GM19328 (cell line): Measurements from ENCODE around the gene TBCE.

ENCODE experiments used
- ATAC-seq: cut with Tn5 transposase; IDR thresholded peaks from one replicate; pipeline ENCODE4 v1.9.1; 2021; ENCODE audit warnings: mild to moderate bottlenecking, moderate library complexity; ENCODE audit not compliant: unreplicated experiment

TBCE gene

DNA sequence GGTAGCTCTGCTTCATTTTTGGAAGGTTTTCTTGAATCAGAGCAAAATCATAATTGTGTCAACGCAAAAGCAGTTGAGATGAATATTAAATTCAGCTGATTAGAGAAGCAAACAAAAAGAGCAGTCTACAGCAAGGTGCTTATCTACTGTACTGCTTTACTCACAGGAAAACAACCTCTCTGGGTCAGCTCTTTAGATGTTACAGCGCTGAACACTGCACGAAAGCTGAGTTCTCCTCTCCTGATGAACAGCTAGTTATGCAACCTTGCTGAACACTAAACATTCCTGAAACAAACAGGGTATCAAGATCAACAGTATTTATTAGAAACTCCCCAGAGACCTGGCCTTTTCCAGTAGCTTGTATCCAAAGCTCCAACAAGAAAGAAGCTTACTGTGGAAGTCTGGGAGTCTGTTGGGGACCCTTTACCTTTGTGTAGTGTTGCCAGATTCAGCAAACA lies 41.3 kb downstream of the TBCE start:
- no peak for ATAC-seq

- no peak for ATAC-seq
These were observed 42.0 kb downstream of the TBCE start for GRCh38 chr1:235409042-235409820.

DNA sequence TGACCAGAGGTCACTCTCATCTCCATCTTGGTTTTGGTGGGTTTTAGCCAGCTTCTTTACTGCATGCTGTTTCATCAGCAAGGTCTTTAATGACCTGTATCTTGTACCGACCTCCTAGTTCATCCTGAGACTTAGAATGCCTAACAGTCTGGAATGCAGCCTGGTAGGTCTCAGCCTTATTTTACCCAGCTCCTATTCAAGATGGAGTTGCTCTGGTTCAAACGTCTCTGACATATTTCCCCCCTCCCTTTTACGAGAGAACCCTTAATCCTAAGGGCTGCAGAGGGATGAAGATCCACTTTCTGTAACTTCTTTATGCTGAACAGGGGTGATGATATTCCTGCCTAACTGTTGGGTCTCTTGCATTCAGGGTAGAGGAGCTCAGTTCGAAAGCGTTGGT lies 43.2 kb downstream of the TBCE start:
- ATAC-seq, result no peak

DNA sequence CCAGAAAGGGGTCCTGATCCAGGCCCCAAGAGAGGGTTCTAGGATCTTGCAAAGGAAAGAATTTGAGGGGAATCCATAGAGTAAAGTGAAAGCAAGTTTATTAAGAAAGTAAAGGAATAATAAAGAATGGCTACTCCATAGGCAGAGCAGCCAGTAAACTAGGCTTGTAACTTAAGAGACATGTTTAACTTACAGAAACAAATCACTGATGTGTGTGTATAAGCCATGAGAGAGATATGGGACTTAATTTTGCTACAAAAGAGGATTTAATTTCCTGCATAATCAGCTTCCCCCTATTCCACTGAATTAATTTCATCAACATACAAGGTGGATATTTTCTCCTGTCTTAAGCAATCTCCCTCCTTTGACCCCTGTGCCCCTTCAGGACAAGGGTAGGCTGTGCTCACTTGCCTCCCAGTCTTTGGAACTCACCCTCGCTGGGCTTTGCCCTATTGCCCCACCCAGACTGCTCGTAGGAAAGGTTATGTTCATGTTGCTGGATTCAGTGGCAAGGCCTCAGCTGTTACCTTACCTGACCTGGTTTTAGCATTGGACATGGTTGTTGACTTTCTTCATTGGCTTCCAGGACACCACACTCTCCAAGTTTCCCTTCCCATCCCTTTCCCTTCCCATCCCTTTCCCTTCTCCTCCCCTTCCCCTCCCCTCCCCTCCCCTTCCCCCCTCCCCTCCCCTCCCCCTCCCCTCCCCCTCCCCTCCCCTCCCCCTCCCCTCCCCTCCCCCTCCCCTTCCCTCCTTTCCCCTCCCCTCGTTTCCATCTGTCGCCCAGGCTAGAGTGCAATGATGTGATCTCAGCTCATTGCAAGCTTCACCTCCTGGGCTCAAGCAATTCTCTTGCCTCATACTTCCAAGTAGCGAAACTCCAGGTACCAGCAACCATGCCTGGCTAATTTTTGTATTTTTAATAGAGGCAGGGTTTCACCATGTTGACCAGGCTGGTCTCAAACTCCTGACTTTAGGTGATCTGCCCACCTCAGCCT lies 44.6 kb downstream of the TBCE start:
- no peak for ATAC-seq

DNA sequence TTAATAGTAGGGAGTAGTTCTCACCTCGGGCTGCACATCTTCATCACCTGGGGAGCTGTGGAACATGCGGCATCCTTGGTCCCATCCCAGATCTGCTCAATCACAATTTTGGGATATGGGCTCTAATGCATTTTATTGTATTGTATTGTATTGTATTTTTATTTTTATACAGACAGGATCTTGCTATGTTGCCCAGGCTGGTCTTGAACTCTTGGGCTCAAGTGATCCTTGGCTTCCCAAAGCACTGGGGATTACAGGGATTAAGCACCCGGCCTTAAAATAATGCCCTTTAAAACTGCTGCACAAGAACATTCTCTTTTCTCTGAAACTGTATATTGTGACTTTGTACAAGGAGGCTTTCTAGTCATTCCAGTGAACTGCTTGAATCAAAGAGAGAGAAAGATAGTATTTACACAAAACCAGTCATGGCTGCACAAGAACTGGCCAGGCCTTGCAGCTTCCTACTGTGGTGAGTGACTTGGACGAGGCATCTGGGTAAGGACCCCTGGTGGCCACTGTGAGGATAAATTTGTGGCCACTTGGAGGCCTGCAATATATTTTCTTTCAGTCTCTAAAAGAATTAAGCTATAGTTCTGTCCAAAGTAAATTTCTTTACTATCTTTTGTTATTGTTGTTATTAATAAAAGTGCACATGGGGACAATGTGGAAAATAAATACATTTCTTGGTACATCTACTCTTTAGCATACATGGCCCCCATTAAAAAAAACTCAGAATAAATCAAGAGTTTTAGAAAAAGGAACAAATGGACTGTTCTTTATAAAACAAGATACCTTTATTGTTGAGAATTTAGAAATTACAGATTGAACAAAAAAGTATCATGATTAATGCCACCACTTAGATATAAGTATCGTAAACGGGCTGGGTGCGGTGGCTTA lies 48.0 kb downstream of the TBCE start:
- peak; percentile 73 for ATAC-seq

DNA sequence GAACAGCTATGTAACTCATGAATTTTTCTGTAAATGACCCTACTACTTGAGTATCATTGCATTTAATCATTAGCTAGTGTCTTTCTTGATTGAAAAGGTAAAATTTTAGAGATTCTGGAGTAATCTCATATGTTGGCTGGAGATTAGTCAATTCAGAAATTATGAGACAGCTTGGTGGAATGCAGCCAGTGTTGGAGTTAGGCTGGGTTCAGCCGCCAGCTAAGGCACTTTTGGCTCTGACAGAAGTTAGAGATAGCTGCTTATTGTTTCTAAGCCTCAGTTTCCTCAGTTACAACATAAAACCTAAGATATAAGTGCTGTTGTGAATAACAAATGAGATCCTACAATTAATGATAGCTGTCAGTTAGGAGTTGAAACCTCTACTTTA lies 49.4 kb downstream of the TBCE start:
- no peak for ATAC-seq

GRCh38 chr1:235417086-235417697 lies 50.0 kb downstream of the TBCE start:
- no peak for ATAC-seq

GRCh38 chr1:235421751-235422150 lies 54.5 kb downstream of the TBCE start:
- ATAC-seq, result no peak

GRCh38 chr1:235423214-235423652 lies 56.0 kb downstream of the TBCE start:
- ATAC-seq, result no peak

GRCh38 chr1:235424092-235424491 lies 56.9 kb downstream of the TBCE start:
- no peak for ATAC-seq

DNA sequence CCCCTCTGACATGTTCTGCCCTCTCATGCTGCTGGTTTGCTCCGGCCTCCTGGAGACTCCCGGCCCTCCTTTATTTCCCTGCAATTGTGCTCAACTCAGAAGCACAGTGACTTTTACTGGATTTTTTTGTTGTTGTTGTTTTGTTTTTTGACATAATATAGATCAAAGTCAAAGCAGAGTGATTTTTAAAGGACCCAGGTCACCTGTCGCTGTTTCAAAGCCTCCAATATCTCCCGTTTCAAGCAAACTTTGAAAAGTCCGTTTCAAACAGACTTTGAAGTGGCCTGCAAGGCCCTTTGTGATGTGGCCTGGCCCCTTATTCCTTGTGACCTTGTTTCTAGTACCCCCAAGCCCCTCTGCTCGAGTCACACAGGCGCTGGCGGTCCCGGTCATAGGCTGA lies 58.1 kb downstream of the TBCE start:
- ATAC-seq, result no peak

DNA sequence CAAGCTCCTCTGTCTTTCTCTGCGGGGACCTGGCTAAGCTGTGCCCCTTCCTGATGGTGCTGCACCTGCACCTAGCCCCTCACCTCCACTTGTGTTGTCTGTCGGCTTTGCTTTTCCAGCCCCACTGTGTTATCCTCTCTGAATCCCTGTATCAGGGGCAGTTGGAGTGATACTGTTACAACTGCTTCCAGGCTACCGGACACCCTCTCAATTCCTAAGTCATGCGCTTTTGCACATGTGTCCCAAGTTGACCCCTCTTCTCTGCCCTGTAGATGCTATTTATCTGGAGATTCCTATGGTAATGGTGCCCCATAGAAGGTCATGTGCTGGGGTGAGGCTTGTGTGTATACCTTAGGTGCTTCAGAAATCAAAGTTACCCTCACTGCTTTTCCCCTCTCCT lies 58.9 kb downstream of the TBCE start:
- ATAC-seq, result no peak

- no peak for ATAC-seq
These were observed 59.5 kb downstream of the TBCE start for GRCh38 chr1:235426680-235427079.

DNA sequence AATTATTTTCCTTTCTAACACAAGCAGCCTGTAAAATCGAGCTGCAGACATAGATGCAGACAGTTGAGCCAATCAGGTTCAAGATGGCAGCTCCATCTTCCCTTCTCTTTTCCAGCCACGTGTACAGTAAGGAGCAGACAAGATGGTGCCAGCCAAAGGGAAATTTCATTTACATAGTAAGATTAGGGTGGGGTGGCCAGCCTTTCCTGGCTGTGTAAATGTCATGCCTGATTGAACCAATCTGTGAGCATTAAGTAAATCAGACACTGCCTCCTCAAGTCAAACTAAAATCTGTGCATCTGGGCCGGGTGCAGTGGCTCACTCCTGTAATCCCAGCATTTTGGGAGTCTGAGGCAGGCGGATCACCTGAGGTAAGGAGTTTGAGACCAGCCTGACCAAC lies 60.2 kb downstream of the TBCE start:
- no peak for ATAC-seq

DNA sequence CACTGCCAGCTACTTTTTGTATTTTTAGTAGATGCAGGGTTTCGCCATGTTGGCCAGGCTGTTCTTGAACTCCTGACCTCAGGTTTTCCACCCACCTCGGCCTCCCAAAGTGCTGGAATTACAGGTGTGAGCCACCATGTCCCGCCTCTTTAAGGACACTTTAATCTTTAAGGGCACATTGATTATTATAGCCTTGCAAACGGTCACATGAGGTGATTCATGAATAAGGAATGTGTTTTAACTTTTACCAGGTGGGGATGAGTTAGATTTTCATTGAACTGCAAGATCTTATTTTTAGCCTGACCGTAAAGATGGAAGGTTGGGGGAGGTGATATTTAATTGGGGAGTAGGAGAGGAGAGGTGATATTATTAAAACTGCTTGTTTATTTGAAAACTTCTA lies 61.9 kb downstream of the TBCE start:
- no peak for ATAC-seq

DNA sequence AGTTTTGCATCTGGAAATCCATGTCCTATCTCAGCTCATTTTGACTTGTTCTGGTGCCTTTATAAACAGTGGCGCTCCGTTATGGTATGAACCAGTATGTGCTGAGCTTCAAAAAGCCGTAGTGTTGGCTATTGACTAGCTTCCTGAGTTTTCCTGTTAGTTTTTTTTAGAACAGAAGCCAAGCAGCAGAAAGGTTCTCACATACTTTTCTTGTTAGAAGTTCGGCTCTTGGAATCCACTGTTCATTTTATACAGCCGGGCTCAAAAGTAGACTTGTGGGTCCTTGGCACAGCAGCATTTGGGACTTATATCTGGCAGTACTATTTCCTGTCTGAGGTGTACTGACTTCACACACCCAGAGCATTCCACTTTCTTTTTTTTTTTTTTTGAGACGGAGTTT lies 63.8 kb downstream of the TBCE start:
- no peak for ATAC-seq

DNA sequence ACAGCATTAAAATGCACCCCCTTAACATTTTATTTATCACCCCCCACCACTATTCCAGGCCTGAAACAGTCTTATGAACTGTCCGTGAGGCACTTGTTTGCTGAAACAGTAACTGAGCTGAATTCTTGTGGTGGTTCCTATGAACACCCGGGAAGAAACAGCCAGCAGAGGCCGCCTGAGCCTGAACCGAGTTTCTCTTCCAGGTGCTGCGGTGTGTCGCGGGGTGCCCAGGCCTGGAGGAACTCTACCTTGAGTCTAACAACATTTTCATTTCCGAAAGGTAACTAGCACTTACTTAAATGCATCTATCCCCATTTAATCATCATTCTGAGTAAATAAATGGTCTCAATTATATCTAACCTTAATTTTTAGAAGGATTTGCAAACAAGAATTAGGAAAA lies 66.8 kb downstream of the TBCE start:
- no peak for ATAC-seq

GRCh38 chr1:235441159-235441685 lies 74.0 kb downstream of the TBCE start:
- ATAC-seq, result no peak

GRCh38 chr1:235442788-235443429 lies 75.7 kb downstream of the TBCE start:
- no peak for ATAC-seq

DNA sequence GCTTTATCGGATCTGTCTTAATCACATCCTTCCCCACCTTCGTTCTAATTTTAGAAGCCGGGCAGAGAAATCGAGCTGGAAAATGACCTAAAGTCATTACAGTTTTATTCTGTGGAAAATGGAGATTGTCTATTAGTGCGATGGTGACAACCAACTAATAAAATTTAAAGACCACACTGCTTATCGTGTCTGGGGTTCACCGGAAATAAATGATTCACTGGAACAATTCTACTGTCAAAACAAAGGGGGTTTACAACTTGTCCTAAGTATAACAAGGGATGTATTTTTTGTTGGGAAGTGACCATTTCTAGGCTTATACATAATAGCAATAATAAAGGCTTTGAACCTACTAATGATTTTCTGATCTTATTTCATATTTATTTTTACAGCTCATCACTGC lies 81.4 kb downstream of the TBCE start:
- ATAC-seq, result no peak
